ENCODE data around the gene HTRA1. TPM values are rescaled to one million over a fixed set of nuclear protein-coding genes. Genes with fewer than 3 reads are reported as not detected.

Gene HTRA1
- total RNA-seq, 4 donors from 2014 or later, result 6.3 to 62.2 (median 25.8) TPM

- Histone ChIP-seq H3K9me3 (no peaks in the 10 kb centered on the region), H3K36me3 (no peaks in the 10 kb centered on the region), H3K4me3 (no peak overlapping the region), H3K4me1 (peaks cover 13 to 54% (median 36%) of the 10 kb centered on the region in 3 donors), H3K27me3 (peaks cover 0 to 12% (median 0%) of the 10 kb centered on the region in 4 donors), H3K27ac (peak overlapping the region; percentile 52 to 75 (median 66))
- 68 to 75% methylated on average over 5 of the region's 5 CpGs for WGBS, 2 donors
- DNase-seq, result no peak
- TF ChIP-seq POLR2A (IDR thresholded peaks at IDR 0.05), result no peak
- TF ChIP-seq, protein P1, sequence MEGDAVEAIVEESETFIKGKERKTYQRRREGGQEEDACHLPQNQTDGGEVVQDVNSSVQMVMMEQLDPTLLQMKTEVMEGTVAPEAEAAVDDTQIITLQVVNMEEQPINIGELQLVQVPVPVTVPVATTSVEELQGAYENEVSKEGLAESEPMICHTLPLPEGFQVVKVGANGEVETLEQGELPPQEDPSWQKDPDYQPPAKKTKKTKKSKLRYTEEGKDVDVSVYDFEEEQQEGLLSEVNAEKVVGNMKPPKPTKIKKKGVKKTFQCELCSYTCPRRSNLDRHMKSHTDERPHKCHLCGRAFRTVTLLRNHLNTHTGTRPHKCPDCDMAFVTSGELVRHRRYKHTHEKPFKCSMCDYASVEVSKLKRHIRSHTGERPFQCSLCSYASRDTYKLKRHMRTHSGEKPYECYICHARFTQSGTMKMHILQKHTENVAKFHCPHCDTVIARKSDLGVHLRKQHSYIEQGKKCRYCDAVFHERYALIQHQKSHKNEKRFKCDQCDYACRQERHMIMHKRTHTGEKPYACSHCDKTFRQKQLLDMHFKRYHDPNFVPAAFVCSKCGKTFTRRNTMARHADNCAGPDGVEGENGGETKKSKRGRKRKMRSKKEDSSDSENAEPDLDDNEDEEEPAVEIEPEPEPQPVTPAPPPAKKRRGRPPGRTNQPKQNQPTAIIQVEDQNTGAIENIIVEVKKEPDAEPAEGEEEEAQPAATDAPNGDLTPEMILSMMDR (IDR thresholded peaks at IDR 0.05), result no peak
- intact Hi-C loops (cut with DNase I), result no loop called here
These were observed 37.2 kb downstream of the HTRA1 start for GRCh38 chr10:122498521-122498920.

- H3K9me3 ChIP-seq, result no peaks in the 10 kb centered on the region
- no peaks in the 10 kb centered on the region for H3K36me3 ChIP-seq
- DNase-seq, result no peak
- peaks cover 13 to 52% (median 33%) of the 10 kb centered on the region in 3 donors for H3K4me1 ChIP-seq
- no peak overlapping the region for H3K4me3 ChIP-seq
- intact Hi-C loops (cut with DNase I), result no loop called here
- H3K27ac ChIP-seq, result peak overlapping the region; percentile 52 to 75 (median 66)
- WGBS, 2 donors, result 69 to 71% methylated on average over 4 to 8 of the region's 8 CpGs
- peaks cover 0 to 7% (median 0%) of the 10 kb centered on the region in 4 donors for H3K27me3 ChIP-seq
- TF ChIP-seq POLR2A (IDR thresholded peaks at IDR 0.05), result no peak
- TF ChIP-seq, protein P1 (IDR thresholded peaks at IDR 0.05), result no peak
These were observed 37.7 kb downstream of the HTRA1 start for GRCh38 chr10:122499012-122499411.

DNA sequence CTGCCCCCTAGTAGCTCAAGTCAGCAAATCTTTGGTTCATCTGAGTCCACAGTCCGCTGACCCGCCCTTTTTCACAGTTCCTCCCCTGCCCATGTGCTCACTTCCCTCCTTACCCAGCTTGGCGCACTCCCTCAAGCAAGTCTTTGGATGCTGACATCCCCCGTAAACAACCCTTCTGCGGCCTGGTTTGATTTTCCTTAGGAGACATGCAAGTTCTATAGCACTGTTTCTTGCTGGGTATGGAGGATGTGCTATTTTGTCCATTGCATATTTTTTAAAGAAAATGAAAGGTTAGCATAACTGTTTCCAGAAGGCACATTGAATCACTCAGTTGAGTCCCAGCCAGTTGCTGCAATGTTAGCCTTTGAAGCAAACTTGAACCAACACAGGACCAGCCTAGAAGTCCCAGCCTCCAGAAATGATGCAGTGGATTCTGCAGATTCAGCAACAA, 38.2 kb downstream of the HTRA1 start:
- no peaks in the 10 kb centered on the region for H3K36me3 ChIP-seq
- intact Hi-C loops (cut with DNase I), result no loop called here
- no peak overlapping the region for H3K4me3 ChIP-seq
- DNase-seq, result no peak
- peak overlapping the region in 3 of 4 donors; percentile 62 to 75 (median 69) for H3K27ac ChIP-seq
- H3K27me3 ChIP-seq, result peaks cover 0 to 2% (median 0%) of the 10 kb centered on the region in 4 donors
- WGBS, 2 donors, result 53 to 58% methylated on average over 5 of the region's 5 CpGs
- H3K4me1 ChIP-seq, result peaks cover 13 to 52% (median 34%) of the 10 kb centered on the region in 3 donors
- H3K9me3 ChIP-seq, result no peaks in the 10 kb centered on the region
- no peak for TF ChIP-seq POLR2A (IDR thresholded peaks at IDR 0.05)
- TF ChIP-seq, protein P1 (IDR thresholded peaks at IDR 0.05), result no peak

- intact Hi-C loops (cut with DNase I), result no loop called here
- no peaks in the 10 kb centered on the region for H3K27me3 ChIP-seq
- H3K36me3 ChIP-seq, result no peaks in the 10 kb centered on the region
- no peak overlapping the region for H3K4me3 ChIP-seq
- peaks cover 13 to 52% (median 31%) of the 10 kb centered on the region in 3 donors for H3K4me1 ChIP-seq
- peak overlapping the region in 3 of 4 donors; percentile 24 to 75 (median 28) for H3K27ac ChIP-seq
- DNase-seq, result no peak
- 59 to 75% methylated on average over 5 of the region's 5 CpGs for WGBS, 2 donors
- TF ChIP-seq POLR2A (IDR thresholded peaks at IDR 0.05), result no peak
- TF ChIP-seq, protein P1 (IDR thresholded peaks at IDR 0.05), result no peak
- no peaks in the 10 kb centered on the region for H3K9me3 ChIP-seq
These were observed 38.8 kb downstream of the HTRA1 start for GRCh38 chr10:122500194-122500593.

DNA sequence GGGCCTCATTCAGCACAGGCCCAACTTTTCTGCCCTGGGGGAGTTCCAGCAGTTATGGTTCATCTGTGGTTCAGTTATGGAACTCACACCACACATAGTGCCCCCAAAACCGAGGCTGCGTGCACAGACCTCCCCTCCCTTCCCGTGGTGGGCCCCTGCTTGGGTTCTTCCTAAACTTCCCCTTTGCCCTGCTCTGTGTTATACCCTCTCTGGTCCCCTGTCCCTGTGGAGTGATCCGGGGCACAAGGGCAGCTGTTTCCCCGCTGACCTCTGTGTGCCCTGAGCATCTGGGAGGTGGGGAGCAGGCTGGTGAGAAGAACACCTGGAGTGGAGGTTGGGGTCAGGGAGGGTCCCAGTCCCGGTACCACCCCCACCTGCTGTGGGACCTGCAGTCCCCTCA, 39.4 kb downstream of the HTRA1 start:
- WGBS, 2 donors, result 90% methylated on average over 3 of the region's 6 CpGs; no CpG with 5 or more reads in 1 of the 2 donors

More for the DNA sequence above, 39.4 kb downstream of the HTRA1 start:
- Histone ChIP-seq H3K27me3 (no peaks in the 10 kb centered on the region), H3K4me3 (no peak overlapping the region), H3K9me3 (no peaks in the 10 kb centered on the region), H3K36me3 (no peaks in the 10 kb centered on the region), H3K4me1 (peaks cover 13 to 46% (median 25%) of the 10 kb centered on the region in 3 donors), H3K27ac (peak overlapping the region in 3 of 4 donors; percentile 24 to 75 (median 28))
- DNase-seq, result no peak
- intact Hi-C loops (cut with DNase I), result no loop called here
- TF ChIP-seq POLR2A (IDR thresholded peaks at IDR 0.05), result no peak
- TF ChIP-seq, protein P1 (IDR thresholded peaks at IDR 0.05), result no peak

Data from esophagus squamous epithelium (tissue), 5 donors.